Muscle of arm (tissue), 12 donors: ENCODE data around the gene NOL11. TPM values are rescaled to one million over a fixed set of nuclear protein-coding genes. Genes with fewer than 3 reads are reported as not detected.
"Not testable (repeated sequence)": the region's sequence is repeated elsewhere in the genome, so short reads cannot be mapped to it uniquely, and the experiment has no call there.

Source experiments
- DNase-seq: peaks from one replicate; pipeline ENCODE4 v3.0.0-alpha.2; 2013
- polyA plus RNA-seq, 12 donors: library from polyadenylated mRNA; unstranded; fragments of 120-200 nt; gene quantifications; one replicate each; pipeline ENCODE4 v1.2.1, GENCODE V29; 2013; ENCODE audit not compliant: insufficient read length in 12 of 12

The NOL11 gene
- polyA plus RNA-seq, 12 donors = 44.7 to 82.3 (median 71.2) TPM; not detected in 1

DNA sequence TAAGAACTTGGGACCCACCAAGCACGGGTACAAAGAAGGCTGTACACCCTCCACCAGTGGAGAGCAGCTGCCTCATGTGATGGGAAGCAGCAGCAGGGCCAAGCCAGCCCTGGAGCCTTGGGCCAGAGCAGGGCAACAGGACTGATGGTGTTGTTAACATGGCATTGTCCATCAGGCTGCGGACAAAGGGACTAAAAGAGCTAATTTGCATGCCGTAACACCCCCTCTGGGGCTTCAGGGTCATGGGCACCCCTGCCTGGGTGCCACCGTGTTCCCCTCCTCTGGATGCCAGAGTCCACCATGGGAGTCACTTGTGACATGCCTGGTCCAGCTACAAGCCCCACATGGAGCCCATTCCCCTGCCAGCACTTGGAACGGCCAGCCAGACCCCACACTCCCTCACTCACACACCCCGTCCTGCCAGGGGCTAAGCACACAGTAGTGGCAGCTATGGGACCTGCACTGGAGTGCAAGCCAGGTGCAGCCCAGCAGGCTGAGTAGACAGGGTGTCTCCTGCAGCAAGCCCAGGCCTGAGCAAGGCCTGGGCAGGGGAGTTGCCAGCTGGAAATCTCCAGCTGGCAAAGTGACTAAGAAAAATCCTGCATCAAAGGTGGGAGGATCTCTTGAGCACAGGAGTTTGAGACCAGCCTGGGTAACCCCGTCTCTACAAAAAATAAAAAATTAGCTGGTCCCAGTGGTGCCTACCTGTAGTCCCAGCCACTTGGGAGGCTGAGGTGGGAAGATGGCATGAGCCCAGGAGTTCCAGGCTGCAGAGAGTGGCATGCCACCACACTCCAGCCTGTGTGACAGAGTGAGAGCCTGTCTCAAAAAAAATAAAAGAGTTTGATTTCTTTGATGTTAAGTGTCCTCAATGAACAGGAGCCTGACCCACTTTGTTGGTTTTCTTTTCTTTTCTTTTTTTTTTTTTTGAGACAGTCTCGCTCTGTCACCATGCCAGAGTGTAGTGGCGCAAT is 33.7 kb downstream of the NOL11 start:
- DNase-seq = no peak

GRCh38 chr17:67752160-67752559 is 34.4 kb downstream of the NOL11 start:
- DNase-seq = not testable (repeated sequence)

- DNase-seq = no peak
Measured at GRCh38 chr17:67753026-67753425, 35.3 kb downstream of the NOL11 start.

DNA sequence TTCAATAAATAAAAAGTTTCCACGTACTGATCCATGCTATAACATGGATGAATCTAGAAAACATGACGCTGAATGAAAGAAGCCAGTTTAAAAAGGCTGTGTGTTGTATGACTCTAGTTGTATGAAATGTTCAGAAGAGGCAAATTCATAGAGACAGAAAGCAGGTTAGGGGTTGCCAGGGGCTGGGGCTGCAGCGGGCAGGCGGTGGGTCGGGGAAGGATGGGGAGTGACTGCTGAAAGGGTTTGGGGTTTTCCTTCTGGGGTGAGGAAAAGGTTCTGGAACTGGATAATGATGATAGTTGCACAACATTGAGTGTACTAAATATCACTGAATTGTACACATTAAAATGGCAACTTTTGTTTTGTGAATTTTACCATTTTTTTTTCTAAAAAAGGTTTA is 36.3 kb downstream of the NOL11 start:
- no peak for DNase-seq

DNA sequence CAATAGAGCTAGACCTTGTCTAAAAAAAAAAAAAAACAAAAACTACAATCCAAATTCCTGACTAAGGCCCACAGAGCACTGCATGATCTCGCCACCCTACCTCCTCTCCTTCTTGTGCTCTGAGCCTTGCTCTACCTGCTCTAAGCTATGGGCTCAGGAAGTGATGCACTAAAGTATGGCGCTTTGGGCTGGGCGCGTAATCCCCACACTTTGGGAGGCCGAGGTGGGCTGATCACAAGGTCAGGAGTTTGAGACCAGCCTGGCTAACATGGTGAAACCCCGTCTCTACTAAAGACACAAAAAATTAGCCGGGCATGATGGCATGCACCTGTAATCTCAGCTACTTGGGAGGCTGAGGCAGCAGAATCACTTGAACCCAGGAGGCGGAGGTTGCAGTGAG is 37.0 kb downstream of the NOL11 start:
- not testable (repeated sequence) for DNase-seq

- DNase-seq = not testable (repeated sequence)
Measured at GRCh38 chr17:67756766-67757165, 39.0 kb downstream of the NOL11 start.

GRCh38 chr17:67759355-67760171 is 41.8 kb downstream of the NOL11 start:
- peak; percentile 78 for DNase-seq

DNA sequence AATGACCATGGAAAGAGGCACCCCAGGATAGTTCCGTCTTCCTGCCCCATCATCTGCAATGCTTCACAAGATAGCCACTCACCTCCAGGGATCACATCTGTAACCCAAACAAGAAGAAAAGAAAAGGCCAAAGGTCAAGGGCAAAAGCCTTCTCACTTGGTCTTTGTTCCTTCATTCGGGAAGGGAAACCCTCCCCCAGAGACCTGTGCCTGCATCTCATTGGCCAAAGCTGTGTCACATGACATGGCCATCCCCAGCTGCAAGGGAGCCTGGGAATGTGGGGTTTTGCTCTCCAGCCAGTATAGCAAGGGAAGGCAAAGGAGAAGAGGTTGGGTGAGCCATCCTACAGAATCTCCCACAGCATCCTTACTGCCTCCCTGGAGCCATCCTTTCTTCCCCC is 47.9 kb downstream of the NOL11 start:
- no peak for DNase-seq

GRCh38 chr17:67769231-67769630 is 51.5 kb downstream of the NOL11 start:
- no peak for DNase-seq

GRCh38 chr17:67770539-67770938 is 52.8 kb downstream of the NOL11 start:
- no peak for DNase-seq

DNA sequence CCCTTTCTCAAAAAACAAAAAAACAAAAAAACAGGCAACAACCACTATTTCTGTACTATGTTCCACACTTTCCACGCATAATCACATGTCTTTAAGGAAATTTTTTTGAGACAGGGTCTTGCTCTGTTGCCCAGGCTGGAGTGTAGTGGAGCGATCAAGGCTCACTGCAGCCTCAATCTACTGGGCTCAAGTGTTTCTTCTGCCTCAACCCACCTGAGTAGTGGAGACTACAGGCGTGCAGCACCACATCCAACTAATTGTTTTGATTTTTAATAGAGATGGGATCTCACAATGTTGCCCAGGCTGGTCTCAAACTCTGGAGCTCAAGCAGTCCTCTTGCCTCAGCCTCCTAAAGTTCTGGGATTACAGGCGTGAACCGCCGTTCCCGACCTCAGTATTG is 54.9 kb downstream of the NOL11 start:
- no peak for DNase-seq

DNA sequence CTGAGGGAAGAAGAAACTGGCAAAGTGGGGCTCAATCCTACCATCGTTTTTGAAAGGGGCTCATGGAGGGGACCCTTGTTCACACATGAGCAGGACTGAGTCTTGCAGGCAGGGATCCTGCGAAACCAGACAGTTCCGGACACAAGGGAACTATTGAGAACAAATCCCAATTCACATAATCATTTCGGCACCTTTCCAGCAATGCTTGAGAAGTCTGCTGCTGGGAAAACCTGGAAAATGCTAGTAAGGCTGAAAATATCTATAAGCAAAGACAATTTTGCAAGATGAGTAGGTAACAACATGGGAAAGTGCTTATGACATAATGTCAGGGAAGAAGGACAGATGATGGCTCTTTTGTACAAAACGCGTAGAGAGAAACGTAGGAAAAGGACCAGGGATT is 55.5 kb downstream of the NOL11 start:
- peak; percentile 63 for DNase-seq

- DNase-seq = peak; percentile 78
Measured at GRCh38 chr17:67779098-67779672, 61.4 kb downstream of the NOL11 start.

DNA sequence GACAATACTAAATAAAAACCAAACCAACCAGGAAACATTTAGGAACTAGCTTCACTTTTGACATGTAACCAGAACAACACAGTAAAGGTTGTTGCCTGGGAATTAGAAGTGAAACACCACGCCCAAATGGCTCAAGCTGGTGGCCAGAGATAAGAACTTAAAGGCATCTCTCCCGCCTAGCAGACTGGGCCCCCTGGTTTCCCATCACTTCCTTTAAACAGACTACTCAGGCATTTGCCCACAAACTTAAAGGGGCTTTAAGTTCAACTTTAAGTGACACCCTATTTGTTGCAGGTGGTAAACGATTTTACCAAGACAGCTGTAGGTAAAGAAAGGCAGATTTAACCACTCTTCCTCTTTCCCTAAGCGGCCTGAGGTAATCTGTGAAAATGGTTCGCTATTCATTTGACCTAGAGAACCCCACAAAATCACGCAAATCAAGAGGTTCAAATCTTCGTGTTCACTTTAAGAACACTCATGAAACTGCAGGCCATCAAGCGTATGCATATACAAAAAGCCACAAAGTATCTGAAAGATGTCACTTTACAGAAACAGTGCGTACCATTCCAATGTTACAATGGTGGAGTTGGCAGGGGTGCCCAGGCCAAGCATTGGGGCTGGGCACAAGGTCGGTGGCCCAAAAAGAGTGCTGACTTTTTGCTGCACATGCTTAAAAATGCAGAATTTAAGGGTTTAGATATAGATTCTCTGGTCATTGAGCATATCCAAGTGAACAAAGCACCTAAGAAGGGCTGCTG is 66.8 kb downstream of the NOL11 start:
- DNase-seq = no peak

DNA sequence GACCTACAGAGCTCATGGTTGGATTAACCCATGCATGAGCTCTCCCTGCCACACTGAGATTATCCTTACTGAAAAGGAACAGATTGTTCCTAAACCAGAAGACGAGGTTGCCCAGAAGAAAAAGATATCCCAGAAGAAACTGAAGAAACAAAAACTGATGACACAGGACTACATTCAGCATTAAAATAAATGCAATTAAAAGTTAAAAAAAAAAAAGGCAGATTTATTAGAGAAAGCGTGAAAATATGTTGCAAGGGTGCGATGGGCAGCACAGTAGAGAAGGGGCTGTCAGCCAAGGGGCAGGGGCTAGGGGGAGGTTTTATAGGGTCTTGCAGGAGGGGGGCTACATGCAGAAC is 67.4 kb downstream of the NOL11 start:
- DNase-seq = no peak

GRCh38 chr17:67785504-67785903 is 67.8 kb downstream of the NOL11 start:
- DNase-seq = no peak

Other genes starting within 250 kb of the NOL11 start
- gene BPTF, start 107.6 kb downstream of the NOL11 start, polyA plus RNA-seq = 100 to 1,000 TPM in 1 of 12 donors, 10 to 100 TPM in 10, not detected in 1; 53.5 to 137 (median 63.8) TPM